GM23338 (cell line): Measurements from ENCODE around the gene KIAA2012. TPM values are rescaled to one million over a fixed set of nuclear protein-coding genes. Genes with fewer than 3 reads are reported as not detected.

Experiments
- ATAC-seq: fragments of 200-7000 bp; cut with Tn5 transposase; 3 replicates; pipeline ENCODE4 v1.9.1; 2020
- DNase-seq: peaks from one replicate; pipeline ENCODE4 v3.0.0-alpha.2; 2015; ENCODE audit warnings: low spot score
- H2AFZ ChIP-seq: fragments of 200-600 bp; sonication (generic); 2 replicates; pipeline ENCODE4 v1.8.0; 2016; ENCODE audit warnings: antibody characterized with exemption, mild to moderate bottlenecking, moderate library complexity
- H3F3A ChIP-seq: fragments of 200-600 bp; sonication (generic); replicated peaks from 2 replicates; pipeline ENCODE4 v1.8.0; 2017; ENCODE audit warnings: antibody characterized with exemption, mixed run types, low read depth
- H3K27ac ChIP-seq: fragments of 200-600 bp; sonication (generic); 2 replicates; pipeline ENCODE4 v1.6.1; 2016; ENCODE audit warnings: low read depth
- H3K27me3 ChIP-seq: fragments of 200-600 bp; sonication (generic); 2 replicates; pipeline ENCODE4 v1.8.0; 2016; ENCODE audit warnings: mild to moderate bottlenecking, mixed run types, moderate library complexity; ENCODE audit not compliant: insufficient read depth
- H3K36me3 ChIP-seq: fragments of 200-600 bp; sonication (generic); 2 replicates; pipeline ENCODE4 v1.8.0; 2016; ENCODE audit warnings: mild to moderate bottlenecking; ENCODE audit not compliant: insufficient read depth
- H3K4me1 ChIP-seq: fragments of 200-600 bp; sonication (generic); 2 replicates; pipeline ENCODE4 v1.8.0; 2016; ENCODE audit warnings: mild to moderate bottlenecking, moderate library complexity; ENCODE audit not compliant: insufficient read depth
- H3K4me2 ChIP-seq: fragments of 200-600 bp; sonication (generic); 2 replicates; pipeline ENCODE4 v1.7.1; 2017; ENCODE audit warnings: mixed run types
- H3K4me3 ChIP-seq: fragments of 200-600 bp; sonication (generic); 2 replicates; pipeline ENCODE4 v1.6.1; 2016; ENCODE audit warnings: mixed run types
- H3K79me2 ChIP-seq: fragments of 200-600 bp; sonication (generic); replicated peaks from 2 replicates; pipeline ENCODE4 v1.8.0; 2017; ENCODE audit warnings: mild to moderate bottlenecking; ENCODE audit not compliant: insufficient read depth
- H3K9me2 ChIP-seq: fragments of 200-600 bp; sonication (generic); 2 replicates; pipeline ENCODE4 v1.8.0; 2017; ENCODE audit not compliant: insufficient read depth
- H4K20me1 ChIP-seq: fragments of 200-600 bp; sonication (generic); replicated peaks from 2 replicates; pipeline ENCODE4 v1.8.0; 2017; ENCODE audit warnings: mild to moderate bottlenecking; ENCODE audit not compliant: insufficient read depth
- H3K27ac Mint-ChIP-seq: 2 replicates; pipeline ENCODE4 v1.8.0; 2020; ENCODE audit warnings: inconsistent platforms, mild to moderate bottlenecking, moderate library complexity, mixed read lengths
- H3K27me3 Mint-ChIP-seq: 3 replicates; pipeline ENCODE4 v1.8.0; 2022; ENCODE audit warnings: low read depth, mild to moderate bottlenecking, moderate library complexity, mixed read lengths, inconsistent platforms; ENCODE audit not compliant: insufficient read depth, poor library complexity
- H3K36me3 Mint-ChIP-seq: 3 replicates; pipeline ENCODE4 v1.8.0; 2021; ENCODE audit warnings: low read depth, mild to moderate bottlenecking, inconsistent platforms, moderate library complexity, mixed read lengths
- H3K4me1 Mint-ChIP-seq: 3 replicates; pipeline ENCODE4 v1.8.0; 2020; ENCODE audit warnings: mild to moderate bottlenecking, inconsistent platforms, mixed read lengths
- H3K4me3 Mint-ChIP-seq: 3 replicates; pipeline ENCODE4 v1.8.0; 2021; ENCODE audit warnings: moderate library complexity, mild to moderate bottlenecking, inconsistent platforms, mixed read lengths
- H3K9me3 Mint-ChIP-seq: 3 replicates; pipeline ENCODE4 v1.8.0; 2020; ENCODE audit warnings: moderate library complexity, mild to moderate bottlenecking, inconsistent platforms, mixed read lengths
- CREB1 ChIP-seq: fragments of 250-450 bp; sonication (Bioruptor Pico); IDR thresholded peaks from 2 replicates; pipeline ENCODE4 v1.5.0; 2020; ENCODE audit warnings: low read depth, mild to moderate bottlenecking, moderate library complexity
- EZH2 ChIP-seq: fragments of 200-600 bp; sonication (generic); IDR thresholded peaks from one replicate; pipeline ENCODE4 v1.8.0; 2017; ENCODE audit warnings: antibody characterized with exemption, mild to moderate bottlenecking, low read depth; ENCODE audit not compliant: unreplicated experiment
- EZH2phosphoT487 ChIP-seq: fragments of 200-600 bp; sonication (generic); IDR thresholded peaks from one replicate; pipeline ENCODE4 v1.8.1; 2018; ENCODE audit warnings: antibody characterized with exemption; ENCODE audit not compliant: unreplicated experiment
- JUNB ChIP-seq: IDR thresholded peaks from one replicate; pipeline ENCODE4 v1.6.1; 2016; ENCODE audit warnings: antibody characterized with exemption; ENCODE audit not compliant: unreplicated experiment
- NANOG ChIP-seq: IDR thresholded peaks from 2 replicates; pipeline ENCODE4 v1.6.1; 2016; ENCODE audit warnings: antibody characterized with exemption, borderline replicate concordance
- STAT1 ChIP-seq: IDR thresholded peaks from one replicate; pipeline ENCODE4 v1.6.1; 2016; ENCODE audit warnings: antibody characterized with exemption; ENCODE audit not compliant: unreplicated experiment
- ZNF114 ChIP-seq: fragments of 250-450 bp; sonication (Bioruptor Pico); IDR thresholded peaks from 2 replicates; pipeline ENCODE4 v1.5.0; 2020; ENCODE audit warnings: mild to moderate bottlenecking, moderate library complexity
- polyA plus RNA-seq: library from polyadenylated mRNA; unstranded; fragments of >200 nt; fragmentation: Nextera tagmentation; extraction: Ambion mirVana; gene quantifications from 2 replicates; pipeline ENCODE4 v1.2.1, GENCODE V29; 2016
- total RNA-seq: library from RNA; depleted of rRNA; stranded (reverse); fragments of >200 nt; shearing (Covaris generic); gene quantifications from 2 replicates; pipeline ENCODE4 v1.2.3, GENCODE V29; 2014
- TF ChIP-seq, protein P1 (sequence below), 2 experiments: fragments of 200-600 bp in 1 of 2; sonication (generic) in 1 of 2; conservative IDR thresholded peaks; 2 replicates each; pipeline versions ENCODE4 v1.5.1 to v1.6.1; 2016 to 2017; ENCODE audit warnings: antibody characterized with exemption in 2 of 2, low read depth in 2 of 2, mild to moderate bottlenecking in 2 of 2, moderate library complexity in 1 of 2
- TF ChIP-seq, protein P2 (sequence below): fragments of 250-450 bp; sonication (Bioruptor Pico); IDR thresholded peaks from 2 replicates; pipeline ENCODE4 v1.5.0; 2020; ENCODE audit warnings: mild to moderate bottlenecking, moderate library complexity
- TF ChIP-seq, protein P3 (sequence below): IDR thresholded peaks from 2 replicates; pipeline ENCODE4 v1.6.1; 2016; ENCODE audit warnings: antibody characterized with exemption
- TF ChIP-seq, protein P4 (sequence below): IDR thresholded peaks from one replicate; pipeline ENCODE4 v1.6.1; 2018; ENCODE audit warnings: antibody characterized with exemption; ENCODE audit not compliant: unreplicated experiment

KIAA2012 gene
- total and polyA plus RNA-seq, 2 experiments from 2014 or later = 0.03 to 0.08 TPM

DNA sequence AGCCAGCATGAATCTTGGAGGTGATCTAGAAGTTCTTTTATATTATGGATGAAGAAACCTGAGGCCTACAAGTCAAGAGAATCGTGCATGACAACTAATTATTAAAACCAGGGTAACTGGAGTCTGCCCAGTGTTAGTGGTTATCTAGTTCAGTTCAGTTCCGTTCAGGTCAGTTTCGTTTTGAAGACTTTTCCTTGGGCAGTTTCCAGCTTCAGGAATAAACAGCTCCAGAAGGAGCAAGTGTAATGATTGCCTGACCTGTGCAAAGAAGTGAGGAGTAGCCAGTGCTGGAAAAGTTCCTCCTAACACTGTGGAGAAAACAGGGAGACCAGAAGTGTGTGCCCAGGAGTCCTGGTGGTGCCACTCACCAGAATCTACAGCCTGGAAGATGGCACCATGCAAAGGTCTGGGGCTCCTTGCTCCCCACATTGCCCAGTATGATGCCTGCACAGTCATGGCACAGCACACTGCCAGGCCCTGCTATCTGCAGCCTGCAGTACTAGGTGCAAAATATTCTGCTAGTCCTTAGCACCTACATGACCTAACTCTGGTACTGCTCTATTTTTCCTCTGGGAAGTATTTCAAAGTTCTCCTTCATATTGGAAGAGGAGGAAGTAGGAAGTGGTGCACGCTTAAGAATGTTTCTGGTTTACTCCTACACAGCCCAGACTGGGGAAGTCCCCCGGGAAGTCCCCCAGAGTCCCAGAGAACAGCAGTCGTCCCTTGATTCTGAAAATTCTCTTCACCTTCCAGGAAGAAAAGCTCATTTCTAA, 99.6 kb downstream of the KIAA2012 start:
- Histone ChIP-seq H3K79me2 (no peaks in the 10 kb centered on the region), H3K27ac (no peak overlapping the region), H3K36me3 (no peaks in the 10 kb centered on the region), H2AFZ (no peak overlapping the region; the same call in 1 of the 2 replicates), H3K9me2 (no peaks in the 10 kb centered on the region), H3K4me3 (no peak overlapping the region), H3K4me2 (no peak overlapping the region), H4K20me1 (no peaks in the 10 kb centered on the region), H3K27me3 (peaks cover 21% of the 10 kb centered on the region), H3K4me1 (peaks cover 12% of the 10 kb centered on the region; the same call in 1 of the 2 replicates), H3F3A (0 out of 2 replicates have a peak, but pooled peaks cover 4% of the 10 kb centered on the region)
- TF ChIP-seq, protein P1, sequence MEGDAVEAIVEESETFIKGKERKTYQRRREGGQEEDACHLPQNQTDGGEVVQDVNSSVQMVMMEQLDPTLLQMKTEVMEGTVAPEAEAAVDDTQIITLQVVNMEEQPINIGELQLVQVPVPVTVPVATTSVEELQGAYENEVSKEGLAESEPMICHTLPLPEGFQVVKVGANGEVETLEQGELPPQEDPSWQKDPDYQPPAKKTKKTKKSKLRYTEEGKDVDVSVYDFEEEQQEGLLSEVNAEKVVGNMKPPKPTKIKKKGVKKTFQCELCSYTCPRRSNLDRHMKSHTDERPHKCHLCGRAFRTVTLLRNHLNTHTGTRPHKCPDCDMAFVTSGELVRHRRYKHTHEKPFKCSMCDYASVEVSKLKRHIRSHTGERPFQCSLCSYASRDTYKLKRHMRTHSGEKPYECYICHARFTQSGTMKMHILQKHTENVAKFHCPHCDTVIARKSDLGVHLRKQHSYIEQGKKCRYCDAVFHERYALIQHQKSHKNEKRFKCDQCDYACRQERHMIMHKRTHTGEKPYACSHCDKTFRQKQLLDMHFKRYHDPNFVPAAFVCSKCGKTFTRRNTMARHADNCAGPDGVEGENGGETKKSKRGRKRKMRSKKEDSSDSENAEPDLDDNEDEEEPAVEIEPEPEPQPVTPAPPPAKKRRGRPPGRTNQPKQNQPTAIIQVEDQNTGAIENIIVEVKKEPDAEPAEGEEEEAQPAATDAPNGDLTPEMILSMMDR (conservative IDR thresholded peaks at IDR 0.05; ENCODE audit: low read depth in 2 of 2) = no peak
- TF ChIP-seq, protein P2, sequence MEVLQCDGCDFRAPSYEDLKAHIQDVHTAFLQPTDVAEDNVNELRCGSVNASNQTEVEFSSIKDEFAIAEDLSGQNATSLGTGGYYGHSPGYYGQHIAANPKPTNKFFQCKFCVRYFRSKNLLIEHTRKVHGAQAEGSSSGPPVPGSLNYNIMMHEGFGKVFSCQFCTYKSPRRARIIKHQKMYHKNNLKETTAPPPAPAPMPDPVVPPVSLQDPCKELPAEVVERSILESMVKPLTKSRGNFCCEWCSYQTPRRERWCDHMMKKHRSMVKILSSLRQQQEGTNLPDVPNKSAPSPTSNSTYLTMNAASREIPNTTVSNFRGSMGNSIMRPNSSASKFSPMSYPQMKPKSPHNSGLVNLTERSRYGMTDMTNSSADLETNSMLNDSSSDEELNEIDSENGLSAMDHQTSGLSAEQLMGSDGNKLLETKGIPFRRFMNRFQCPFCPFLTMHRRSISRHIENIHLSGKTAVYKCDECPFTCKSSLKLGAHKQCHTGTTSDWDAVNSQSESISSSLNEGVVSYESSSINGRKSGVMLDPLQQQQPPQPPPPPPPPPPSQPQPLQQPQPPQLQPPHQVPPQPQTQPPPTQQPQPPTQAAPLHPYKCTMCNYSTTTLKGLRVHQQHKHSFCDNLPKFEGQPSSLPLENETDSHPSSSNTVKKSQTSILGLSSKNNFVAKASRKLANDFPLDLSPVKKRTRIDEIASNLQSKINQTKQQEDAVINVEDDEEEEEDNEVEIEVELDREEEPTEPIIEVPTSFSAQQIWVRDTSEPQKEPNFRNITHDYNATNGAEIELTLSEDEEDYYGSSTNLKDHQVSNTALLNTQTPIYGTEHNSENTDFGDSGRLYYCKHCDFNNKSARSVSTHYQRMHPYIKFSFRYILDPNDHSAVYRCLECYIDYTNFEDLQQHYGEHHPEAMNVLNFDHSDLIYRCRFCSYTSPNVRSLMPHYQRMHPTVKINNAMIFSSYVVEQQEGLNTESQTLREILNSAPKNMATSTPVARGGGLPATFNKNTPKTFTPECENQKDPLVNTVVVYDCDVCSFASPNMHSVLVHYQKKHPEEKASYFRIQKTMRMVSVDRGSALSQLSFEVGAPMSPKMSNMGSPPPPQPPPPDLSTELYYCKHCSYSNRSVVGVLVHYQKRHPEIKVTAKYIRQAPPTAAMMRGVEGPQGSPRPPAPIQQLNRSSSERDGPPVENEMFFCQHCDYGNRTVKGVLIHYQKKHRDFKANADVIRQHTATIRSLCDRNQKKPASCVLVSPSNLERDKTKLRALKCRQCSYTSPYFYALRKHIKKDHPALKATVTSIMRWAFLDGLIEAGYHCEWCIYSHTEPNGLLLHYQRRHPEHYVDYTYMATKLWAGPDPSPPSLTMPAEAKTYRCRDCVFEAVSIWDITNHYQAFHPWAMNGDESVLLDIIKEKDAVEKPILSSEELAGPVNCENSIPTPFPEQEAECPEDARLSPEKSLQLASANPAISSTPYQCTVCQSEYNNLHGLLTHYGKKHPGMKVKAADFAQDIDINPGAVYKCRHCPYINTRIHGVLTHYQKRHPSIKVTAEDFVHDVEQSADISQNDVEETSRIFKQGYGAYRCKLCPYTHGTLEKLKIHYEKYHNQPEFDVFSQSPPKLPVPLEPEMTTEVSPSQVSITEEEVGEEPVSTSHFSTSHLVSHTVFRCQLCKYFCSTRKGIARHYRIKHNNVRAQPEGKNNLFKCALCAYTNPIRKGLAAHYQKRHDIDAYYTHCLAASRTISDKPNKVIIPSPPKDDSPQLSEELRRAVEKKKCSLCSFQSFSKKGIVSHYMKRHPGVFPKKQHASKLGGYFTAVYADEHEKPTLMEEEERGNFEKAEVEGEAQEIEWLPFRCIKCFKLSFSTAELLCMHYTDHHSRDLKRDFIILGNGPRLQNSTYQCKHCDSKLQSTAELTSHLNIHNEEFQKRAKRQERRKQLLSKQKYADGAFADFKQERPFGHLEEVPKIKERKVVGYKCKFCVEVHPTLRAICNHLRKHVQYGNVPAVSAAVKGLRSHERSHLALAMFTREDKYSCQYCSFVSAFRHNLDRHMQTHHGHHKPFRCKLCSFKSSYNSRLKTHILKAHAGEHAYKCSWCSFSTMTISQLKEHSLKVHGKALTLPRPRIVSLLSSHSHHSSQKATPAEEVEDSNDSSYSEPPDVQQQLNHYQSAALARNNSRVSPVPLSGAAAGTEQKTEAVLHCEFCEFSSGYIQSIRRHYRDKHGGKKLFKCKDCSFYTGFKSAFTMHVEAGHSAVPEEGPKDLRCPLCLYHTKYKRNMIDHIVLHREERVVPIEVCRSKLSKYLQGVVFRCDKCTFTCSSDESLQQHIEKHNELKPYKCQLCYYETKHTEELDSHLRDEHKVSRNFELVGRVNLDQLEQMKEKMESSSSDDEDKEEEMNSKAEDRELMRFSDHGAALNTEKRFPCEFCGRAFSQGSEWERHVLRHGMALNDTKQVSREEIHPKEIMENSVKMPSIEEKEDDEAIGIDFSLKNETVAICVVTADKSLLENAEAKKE (CRISPR knock-in tag) = no peak
- TF ChIP-seq, protein P3, sequence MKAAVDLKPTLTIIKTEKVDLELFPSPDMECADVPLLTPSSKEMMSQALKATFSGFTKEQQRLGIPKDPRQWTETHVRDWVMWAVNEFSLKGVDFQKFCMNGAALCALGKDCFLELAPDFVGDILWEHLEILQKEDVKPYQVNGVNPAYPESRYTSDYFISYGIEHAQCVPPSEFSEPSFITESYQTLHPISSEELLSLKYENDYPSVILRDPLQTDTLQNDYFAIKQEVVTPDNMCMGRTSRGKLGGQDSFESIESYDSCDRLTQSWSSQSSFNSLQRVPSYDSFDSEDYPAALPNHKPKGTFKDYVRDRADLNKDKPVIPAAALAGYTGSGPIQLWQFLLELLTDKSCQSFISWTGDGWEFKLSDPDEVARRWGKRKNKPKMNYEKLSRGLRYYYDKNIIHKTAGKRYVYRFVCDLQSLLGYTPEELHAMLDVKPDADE = no peak
- TF ChIP-seq, protein P4, sequence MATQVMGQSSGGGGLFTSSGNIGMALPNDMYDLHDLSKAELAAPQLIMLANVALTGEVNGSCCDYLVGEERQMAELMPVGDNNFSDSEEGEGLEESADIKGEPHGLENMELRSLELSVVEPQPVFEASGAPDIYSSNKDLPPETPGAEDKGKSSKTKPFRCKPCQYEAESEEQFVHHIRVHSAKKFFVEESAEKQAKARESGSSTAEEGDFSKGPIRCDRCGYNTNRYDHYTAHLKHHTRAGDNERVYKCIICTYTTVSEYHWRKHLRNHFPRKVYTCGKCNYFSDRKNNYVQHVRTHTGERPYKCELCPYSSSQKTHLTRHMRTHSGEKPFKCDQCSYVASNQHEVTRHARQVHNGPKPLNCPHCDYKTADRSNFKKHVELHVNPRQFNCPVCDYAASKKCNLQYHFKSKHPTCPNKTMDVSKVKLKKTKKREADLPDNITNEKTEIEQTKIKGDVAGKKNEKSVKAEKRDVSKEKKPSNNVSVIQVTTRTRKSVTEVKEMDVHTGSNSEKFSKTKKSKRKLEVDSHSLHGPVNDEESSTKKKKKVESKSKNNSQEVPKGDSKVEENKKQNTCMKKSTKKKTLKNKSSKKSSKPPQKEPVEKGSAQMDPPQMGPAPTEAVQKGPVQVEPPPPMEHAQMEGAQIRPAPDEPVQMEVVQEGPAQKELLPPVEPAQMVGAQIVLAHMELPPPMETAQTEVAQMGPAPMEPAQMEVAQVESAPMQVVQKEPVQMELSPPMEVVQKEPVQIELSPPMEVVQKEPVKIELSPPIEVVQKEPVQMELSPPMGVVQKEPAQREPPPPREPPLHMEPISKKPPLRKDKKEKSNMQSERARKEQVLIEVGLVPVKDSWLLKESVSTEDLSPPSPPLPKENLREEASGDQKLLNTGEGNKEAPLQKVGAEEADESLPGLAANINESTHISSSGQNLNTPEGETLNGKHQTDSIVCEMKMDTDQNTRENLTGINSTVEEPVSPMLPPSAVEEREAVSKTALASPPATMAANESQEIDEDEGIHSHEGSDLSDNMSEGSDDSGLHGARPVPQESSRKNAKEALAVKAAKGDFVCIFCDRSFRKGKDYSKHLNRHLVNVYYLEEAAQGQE = no peak
- TF ChIP-seq EZH2 = no peak
- TF ChIP-seq NANOG = no peak
- no peak for TF ChIP-seq ZNF114 (CRISPR knock-in tag)
- TF ChIP-seq STAT1 = no peak
- TF ChIP-seq CREB1 = no peak
- TF ChIP-seq JUNB = no peak
- TF ChIP-seq EZH2phosphoT487 = no peak
- ATAC-seq = no peak
- H3K4me3 Mint-ChIP-seq = no peak overlapping the region
- peaks cover 13% of the 10 kb centered on the region; the same call in 2 of the 3 replicates for H3K4me1 Mint-ChIP-seq
- no peak for DNase-seq
- no peak overlapping the region for H3K27ac Mint-ChIP-seq
- H3K36me3 Mint-ChIP-seq = no peaks in the 10 kb centered on the region
- peaks cover 12% of the 10 kb centered on the region; the same call in 2 of the 3 replicates for H3K9me3 Mint-ChIP-seq
- peaks cover 25% of the 10 kb centered on the region for H3K27me3 Mint-ChIP-seq
